ENCODE results near the gene SMG6.
"Not testable (repeated sequence)": the region's sequence is repeated elsewhere in the genome, so short reads cannot be mapped to it uniquely, and the experiment has no call there.

Gene SMG6

DNA sequence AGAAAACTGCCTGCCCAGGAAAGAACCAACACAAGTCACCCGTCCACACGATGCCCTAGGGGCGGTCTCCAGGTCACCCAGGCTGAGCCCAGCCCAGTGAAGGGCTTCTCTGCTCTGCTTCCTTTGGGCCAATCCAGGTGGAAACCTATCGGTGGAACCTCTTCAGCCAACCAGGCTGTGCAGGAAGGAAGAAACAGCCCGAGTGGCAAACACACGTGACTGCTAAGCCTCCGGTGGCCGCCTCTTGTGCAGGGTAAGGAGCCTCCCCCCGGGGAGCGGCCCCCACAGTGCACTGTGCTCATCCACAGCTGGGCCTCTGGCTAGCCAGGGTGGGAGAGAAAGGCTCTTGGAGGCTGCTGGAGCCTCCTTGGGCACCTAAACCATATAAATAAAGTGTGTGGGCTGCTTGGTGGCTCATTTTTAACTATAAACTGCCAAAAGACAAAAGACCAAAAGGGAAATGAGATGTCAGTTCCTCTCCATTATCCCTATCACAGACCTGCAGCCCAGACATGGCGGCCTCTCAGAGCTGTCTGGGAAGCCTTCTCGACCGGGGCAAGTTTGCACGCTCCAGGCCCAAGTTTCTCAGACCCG lies 280.8 kb downstream of the SMG6 start:
- no peak for DNase-seq

DNA sequence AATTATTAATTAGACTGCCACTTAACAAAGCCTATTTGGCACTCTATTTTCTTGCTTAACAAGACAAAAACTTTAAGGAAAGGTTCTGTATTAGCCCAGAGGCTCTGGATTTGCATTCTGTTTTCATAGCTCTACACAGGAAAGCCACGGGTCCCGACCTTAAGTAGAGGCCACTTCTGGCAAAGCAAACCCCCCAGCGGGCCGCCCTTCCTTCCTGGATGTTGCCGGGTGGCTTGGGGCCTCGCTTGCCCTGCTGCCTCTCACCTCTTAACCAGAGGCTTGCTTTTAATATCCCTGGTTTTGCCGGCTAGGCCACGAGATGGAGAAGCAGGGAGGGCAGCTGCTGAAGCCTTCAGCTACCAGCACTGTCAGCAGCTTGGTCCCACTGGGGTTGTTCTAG lies 282.9 kb downstream of the SMG6 start:
- DNase-seq = no peak

DNA sequence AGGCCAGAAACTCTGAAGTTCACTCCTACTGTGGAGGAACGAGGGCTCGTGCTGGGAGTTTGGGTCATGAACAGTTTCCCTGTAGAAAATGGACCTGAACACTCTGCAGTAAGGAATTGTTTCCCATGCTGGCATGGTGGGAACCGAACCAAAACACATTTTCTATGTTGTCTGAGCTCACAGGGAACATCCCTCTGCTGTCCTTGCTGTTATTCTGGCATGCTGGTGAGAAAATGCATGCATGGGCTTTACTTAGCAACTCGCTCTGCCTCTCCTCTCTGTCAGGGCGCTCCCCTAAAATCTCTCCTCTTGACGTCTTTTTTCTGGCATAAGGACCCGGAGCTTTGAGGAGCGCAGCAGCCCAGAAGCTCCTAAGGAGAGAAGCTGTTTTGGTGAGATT lies 283.9 kb downstream of the SMG6 start:
- no peak for DNase-seq

DNA sequence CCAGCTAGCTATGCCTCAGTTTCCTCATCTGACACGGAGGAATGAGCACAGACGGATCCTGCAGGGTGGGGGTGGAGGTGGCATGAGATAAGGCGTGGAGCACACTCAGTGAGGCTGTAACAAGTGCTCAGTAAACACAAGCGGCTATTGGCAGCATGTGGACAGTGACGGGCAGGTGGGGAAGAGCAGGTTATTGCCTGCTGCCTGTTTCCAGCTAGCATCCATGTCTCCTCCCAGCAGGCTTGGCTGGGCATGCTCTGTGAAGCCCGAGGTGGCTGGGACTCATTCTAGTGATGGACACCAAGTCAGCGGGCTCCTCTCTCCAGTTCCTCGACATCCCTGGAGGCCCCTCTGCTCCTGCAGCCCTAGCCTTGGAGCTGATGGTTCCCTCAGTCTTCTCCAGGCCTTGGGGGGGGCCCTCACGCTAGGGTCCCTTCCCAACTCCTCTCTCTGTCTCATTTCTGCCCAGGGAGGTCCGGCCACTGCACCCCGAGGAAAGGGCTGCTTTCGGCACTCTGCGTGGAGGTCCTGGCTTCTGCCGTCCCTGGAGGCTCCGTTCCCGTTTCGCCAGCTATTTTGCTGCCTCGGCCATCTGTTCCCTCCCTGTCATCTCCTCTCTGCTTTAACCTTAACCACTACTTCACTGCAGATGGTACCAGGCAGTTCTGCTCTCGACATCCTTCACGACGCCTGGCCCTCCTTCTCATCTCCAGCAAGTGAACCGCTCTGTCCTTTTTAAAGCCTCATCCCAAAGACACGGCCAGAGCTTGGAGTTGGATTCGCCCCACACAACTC lies 284.7 kb downstream of the SMG6 start:
- DNase-seq = no peak

DNA sequence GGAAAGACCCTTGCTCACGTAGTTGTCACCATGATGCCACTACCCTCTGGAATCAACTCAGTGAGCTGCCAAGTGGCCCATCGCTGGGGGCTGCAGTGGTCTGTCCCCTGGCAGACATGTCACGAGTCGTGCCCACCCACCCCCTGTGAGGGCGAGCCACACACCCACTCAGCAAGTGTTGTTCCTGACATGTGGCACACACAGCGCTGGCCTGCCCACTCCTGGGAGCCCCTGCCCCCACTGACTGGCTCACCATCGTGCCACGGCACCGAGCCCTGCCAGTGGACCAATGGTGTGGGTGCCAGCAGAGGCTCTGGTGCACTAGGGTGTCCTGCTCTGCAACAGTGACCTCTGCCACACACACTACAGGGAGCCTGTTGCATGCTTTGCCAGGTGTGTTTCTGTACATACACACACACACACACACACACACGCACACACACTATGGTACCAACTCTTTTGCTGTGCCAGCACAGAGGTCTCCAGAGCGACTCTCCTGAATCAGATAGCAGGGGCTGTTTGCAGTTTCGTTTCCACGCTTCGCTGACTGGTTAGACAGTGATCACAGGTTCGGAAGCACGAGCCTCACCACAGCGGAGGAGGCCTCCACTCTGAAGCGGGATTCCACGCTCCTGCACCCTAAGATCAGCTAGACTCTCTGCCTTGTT lies 286.2 kb downstream of the SMG6 start:
- no peak for DNase-seq

DNA sequence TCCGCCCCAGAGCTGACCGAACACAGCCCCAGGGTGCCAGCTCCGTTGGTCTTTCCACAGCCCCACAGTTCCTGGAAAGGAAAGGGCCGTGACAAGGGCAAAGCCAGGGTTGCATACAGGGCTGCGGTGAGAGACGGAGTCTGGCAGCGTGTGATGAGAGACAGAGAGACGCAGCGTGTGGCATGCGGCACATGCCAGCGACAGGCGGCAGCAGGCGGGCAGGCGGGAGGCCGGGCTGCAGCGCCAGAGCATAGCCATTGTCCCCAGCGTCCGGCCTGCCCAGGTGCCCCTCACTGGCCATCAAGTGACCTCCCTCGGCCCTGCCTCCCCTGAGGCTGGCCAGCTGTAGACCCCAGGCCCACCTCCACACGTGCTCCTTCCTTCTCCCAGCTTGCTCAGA lies 287.1 kb downstream of the SMG6 start:
- DNase-seq = no peak

DNA sequence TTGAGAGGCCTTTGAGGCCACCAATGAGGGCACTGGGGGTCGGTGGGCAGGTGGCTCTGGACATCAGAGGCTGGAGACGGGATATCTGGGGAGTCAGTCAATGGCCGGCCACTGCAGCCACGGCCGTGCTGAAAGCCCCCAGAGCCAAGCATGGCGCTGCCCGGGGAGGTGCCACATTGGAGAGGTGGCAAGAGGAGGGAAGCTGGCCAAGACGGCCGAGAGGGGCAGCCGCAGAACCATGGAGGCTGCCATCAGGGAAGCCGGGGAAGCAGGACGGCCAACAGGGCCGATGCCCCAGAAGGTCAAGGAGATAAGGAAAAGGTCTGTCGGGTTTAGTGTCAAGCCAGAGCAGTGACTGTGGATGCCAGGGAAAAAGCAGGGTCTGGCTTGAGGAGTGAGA lies 288.3 kb downstream of the SMG6 start:
- DNase-seq = no peak

DNA sequence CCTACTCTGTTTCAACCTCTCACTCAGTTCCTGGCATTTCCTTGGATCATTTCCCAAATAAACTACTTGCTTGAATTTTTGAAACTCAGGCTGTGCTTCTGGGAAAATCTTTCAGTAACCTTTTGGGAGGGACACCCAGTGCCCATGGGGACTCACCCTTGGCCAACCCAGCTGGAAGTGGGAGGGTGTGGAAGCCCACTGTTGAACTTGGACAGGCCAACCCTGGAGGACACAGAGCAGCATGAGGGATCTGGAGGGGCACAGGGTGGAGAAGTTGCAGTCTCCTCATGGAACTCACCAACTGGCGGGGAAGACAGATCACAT lies 289.6 kb downstream of the SMG6 start:
- no peak for DNase-seq

DNA sequence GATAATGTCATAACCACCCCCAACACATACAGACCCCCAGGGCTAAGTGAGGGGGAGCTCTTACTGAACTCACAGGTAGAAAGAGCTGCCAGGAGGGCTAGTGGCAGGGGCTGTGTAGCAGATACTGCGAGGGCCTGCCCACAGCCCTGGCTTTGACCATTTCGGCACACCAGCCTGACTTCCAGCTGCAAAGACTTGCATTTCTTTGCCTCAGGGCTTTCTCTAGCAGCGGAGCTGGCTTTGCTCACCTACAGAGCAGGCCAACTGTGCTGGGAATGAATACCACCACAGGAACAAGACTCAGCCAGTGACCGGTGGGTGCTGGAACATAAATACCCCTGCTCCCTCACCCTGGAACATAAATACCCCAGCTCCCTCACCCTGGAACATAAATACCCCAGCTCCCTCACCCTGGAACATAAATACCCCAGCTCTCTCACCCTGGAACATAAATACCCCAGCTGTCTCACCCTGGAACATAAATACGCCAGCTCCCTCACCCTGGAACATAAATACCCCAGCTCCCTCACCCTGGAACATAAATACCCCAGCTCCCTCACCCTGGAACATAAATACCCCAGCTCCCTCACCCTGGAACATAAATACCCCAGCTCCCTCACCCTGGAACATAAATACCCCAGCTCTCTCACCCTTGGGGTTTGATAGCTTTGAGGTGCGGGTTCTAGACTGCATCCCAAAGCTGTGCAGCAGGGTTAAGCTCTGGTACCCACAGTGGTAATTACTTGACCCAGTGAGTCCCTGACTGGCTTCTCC lies 290.2 kb downstream of the SMG6 start:
- DNase-seq = not testable (repeated sequence)

DNA sequence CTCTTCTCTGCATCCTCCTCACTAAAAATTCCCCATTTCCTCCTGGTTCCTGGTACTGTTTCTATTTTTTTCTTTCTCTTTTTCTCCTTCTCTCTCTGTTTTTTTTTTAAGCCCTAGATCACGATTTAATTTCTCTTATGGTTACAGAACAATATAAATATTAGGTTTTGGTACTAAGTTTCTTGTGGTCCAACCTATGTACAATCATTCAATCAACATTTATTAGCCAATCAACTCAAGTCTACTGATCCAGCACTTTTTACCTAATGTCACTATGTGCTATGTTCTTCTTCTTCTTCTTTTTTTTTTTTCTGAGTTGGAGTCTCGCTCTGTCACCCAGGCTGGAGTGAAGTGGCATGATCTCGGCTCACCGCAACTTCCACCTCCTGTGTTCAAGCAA lies 291.1 kb downstream of the SMG6 start:
- DNase-seq = no peak

DNA sequence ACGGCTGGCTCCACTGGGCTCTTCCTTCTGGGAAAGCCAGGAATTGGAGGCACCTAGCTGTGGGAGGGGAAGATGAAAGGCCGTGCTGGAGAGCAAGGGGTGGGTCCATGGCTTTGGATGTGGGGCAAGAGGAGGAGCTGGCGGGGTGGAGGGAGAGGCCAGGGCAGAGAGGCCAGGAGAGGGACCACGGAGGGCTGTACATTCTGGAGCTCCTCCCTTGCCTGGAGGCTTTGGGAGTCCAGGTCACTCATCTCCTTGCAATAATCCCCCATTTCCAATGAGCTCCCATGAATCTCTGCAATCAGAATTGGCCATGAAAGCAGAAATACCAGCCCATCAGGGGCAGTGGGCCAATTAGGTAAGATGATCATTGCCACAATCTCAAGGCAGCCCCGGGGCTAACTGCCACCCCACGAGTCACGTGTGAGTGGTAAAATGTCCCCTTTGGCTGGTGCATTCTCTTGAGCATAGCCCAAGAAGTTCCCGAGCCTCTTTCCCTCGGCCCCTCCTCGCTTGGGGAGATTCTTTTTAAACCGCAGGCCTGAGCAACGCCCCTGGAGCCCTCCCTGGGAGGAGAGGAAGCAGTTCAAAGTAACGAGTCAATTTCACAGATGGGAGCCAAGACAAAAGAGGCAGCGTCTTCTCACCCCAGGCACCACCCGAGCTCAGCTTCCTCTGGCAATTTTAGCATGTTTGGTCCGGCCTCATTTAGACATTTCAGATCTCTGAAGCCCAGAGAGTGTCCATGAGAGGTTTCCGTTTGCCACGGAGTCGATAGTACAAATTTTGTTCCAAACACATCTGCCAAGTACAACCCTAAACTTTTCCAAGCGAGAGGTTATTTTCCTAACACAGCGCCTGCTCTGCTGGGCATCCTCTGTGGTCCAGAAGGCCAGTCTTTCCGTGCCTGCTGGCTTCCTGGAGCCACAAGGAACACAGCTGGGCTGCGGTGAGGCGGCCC lies 291.9 kb downstream of the SMG6 start:
- no peak for DNase-seq

Measured in CD4-positive, alpha-beta T cell treated with Interferon alpha-2 for 1 hour (primary cell).